GM19438 (cell line): ENCODE data around the gene PAPPA.

Experiments used
- ATAC-seq: cut with Tn5 transposase; IDR thresholded peaks from one replicate; pipeline ENCODE4 v1.9.1; 2021; ENCODE audit warnings: low read depth; ENCODE audit not compliant: unreplicated experiment

Gene PAPPA

DNA sequence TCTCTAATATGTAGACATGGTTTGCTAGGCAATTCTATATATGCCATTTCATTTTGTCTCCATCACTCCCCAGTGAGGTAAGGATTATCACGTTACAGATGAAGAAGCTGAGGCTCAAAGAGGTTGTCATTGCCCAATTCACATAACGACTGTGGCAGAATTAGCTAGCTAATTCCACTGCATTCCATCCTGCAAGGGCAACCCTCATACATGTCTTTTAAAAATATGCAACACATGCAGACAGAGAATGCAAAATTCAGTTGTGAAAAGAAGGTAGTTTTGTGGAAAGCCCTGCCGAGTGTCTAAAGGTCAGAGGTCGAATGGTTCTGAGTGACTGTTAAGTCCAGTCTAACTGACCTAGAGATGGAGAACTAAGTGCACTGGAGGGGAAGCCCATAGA lies 219.2 kb downstream of the PAPPA start:
- no peak for ATAC-seq

DNA sequence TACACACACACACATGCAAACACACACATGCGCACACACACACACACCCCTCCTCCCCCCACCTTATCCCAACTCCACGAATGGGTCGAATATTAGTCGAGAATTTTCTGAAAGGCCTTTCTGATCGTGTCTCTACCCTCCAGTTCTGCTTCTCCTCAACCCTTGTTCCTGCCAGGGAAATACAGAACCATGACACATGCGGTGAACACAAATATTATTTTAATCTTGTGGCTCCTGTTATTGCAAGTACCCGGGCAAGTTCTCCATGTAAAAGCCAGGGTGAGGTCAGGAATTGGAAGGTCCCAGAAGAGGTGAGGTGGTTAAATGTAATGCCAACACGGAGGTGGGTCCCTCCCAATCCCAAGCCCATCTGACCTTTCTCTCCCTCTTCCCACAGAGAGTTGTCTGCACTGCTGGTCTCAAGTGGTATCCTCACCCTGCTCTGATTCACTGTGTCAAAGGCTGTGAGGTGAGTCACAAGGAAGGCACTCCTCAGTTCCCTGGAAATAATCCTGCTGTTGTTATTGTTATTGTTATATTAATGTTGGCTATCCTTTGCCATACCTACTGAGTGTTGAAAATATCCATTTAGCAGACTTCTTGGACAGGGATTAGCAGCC lies 223.7 kb downstream of the PAPPA start:
- ATAC-seq: no peak

GRCh38 chr9:116378873-116379272 lies 225.3 kb downstream of the PAPPA start:
- no peak for ATAC-seq

- ATAC-seq: no peak
Measured at GRCh38 chr9:116379821-116380220, 226.2 kb downstream of the PAPPA start.

DNA sequence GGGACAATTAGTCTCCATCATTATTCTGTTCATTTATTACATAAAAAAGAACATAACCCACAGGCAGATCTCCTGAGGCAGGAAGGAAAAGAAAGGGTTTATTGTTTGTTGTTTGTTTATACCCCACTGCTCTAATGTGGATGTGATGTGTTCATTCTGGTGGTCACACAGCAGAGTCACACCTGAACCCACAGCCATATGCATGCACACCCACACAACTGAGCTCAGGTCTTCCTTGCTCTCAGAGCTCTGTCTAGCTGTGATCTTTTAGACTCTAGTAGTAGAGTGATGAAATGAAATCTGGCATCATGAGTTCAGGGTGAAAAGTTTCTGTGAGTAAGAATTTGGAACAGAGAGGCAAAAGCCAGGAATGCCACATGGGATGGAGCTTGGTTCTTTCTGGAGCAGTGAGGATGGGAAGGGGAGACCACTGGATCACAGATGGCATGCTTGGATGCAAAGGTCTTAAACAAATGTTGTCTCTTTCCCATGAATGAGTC lies 227.0 kb downstream of the PAPPA start:
- ATAC-seq: no peak

DNA sequence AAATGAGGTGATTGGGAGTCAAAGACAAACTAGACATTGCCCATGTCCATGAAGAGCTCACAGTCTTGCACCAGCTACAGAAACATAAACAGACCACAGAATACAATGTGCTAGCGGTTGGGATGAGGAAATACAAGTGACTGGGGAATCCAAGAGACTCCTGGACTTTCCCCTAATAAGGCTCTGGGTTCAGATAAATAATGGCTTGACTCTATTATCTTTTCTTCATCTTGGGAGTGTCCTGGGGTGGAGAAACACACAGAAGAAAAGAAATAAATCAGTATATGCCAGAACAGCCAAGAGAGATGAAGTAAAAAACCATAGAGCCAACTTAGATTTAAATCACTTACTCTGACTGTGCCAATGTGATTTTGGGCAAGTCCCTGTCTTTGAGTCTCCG lies 227.8 kb downstream of the PAPPA start:
- ATAC-seq: no peak

DNA sequence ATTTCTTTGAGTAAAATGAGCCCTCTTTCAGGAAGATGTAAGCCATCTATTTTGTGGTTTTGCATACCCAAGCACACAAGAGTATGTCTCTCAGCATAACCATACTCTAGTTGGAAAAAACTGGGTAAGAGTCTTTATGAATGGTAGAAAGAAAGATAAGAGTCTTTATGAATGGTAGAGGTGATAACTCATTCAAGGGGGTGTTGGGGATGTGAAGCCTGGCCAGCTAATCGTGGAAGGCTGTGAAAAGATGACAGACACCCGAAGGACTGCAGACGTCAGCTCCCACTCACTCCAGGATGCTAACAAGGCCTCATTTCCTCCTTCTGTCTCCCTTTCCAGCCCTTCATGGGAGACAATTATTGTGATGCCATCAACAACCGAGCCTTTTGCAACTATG lies 228.5 kb downstream of the PAPPA start:
- ATAC-seq: no peak

DNA sequence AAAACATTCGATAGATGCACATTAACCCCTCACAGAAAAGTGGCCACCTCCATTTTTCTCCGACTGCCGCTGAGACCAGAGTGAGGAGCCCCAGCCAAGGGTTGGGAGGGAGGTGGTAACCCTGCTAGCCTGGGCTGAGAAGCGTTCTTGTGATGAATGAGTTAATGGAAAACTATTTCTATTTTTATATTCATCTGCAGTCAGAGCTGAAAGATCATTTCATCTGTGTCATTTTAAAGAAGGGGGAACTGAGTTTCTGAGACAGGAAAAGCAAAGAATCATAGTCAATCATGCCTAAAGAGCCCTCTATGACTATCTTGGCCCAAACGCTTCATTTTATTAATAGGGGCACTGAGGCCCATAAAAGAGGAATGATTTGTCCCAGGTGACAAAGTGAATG lies 229.5 kb downstream of the PAPPA start:
- no peak for ATAC-seq

DNA sequence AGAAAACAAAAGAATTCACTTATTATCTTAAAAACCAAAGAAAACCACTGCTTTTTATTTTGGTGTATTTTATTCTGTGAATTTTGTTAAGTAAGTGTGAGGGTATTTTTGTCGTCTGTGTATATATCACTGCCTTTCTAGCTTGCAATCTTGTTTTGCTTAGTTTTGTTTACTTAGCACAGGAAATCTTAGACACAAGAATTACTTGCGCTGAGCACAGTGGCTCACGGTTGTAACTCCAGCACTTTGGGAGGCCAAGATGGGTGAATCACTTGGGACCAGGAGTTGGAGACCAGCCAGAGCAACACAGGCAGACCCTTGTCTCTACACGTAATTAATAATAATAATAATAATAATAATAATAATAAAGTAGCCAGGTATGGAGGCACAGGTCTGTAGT lies 230.3 kb downstream of the PAPPA start:
- ATAC-seq: no peak

DNA sequence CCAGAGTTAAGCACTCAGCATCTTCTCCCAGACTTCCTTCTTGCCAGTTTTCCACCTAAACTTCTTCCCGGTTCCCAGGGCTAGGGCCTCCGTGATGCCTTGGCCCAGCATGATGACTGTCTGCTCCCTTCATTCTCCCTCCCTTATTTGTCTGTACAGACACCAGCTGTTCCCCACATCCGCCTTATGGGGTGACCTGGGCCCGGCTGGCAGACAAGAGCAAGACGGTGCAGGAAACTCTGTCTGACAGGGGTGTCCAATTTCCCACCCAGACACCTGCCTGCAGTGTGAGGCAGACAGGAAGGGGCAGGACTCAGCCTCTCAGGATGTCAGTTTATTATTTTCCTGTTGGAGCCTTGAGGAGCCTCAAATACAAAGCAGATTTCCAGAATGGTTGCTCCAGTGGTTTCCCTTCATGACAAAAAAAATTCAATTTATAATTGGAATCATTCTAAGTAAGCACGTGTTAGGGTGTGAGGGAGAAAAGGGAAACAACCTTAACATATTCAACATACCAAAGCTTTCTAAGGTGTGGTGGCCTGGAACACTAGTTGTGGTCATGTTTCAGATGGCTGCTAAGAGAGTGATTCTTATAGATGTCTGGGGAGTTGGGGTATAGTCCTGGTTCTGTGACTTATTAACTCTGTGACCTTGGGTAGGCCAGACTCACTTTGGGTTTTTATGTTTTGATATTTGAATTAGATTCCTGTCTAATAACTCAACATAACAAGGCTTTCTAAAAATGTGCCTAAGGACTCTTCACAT lies 234.5 kb downstream of the PAPPA start:
- peak; percentile 67 for ATAC-seq

- ATAC-seq: no peak
Measured at GRCh38 chr9:116389541-116390302, 236.1 kb downstream of the PAPPA start.

- ATAC-seq: peak; percentile 63
Measured at GRCh38 chr9:116390303-116391228, 237.0 kb downstream of the PAPPA start.

DNA sequence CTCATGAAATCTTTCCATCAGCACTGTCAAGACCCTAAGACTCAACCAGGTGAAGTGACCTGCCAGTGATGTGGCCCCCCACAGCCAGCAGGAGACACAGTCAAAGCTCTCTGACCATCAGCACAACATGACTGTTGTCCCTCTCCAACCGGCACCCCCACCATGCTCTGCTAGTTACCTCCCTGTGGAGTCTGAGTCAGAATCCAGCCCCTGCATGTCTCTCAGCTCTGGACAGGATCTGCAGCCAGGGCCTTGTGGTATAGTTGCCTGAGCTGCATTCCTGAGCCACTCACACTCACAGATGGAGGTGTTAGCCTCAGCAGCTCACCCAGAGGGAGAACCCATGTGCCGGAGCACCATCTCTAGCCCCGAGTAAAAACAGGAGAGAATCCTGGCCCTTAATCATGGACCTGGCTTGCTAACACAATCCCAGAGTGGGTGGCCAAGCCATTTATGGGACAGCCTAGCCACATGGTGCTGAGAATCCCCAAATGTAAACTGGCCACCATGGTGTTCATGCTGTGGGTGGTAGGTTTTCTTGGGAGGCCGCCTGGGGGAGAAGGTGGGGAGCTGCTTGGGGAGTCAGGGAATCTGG lies 237.8 kb downstream of the PAPPA start:
- no peak for ATAC-seq

- ATAC-seq: no peak
Measured at GRCh38 chr9:116393198-116393597, 239.6 kb downstream of the PAPPA start.

GRCh38 chr9:116394070-116394469 lies 240.5 kb downstream of the PAPPA start:
- no peak for ATAC-seq

DNA sequence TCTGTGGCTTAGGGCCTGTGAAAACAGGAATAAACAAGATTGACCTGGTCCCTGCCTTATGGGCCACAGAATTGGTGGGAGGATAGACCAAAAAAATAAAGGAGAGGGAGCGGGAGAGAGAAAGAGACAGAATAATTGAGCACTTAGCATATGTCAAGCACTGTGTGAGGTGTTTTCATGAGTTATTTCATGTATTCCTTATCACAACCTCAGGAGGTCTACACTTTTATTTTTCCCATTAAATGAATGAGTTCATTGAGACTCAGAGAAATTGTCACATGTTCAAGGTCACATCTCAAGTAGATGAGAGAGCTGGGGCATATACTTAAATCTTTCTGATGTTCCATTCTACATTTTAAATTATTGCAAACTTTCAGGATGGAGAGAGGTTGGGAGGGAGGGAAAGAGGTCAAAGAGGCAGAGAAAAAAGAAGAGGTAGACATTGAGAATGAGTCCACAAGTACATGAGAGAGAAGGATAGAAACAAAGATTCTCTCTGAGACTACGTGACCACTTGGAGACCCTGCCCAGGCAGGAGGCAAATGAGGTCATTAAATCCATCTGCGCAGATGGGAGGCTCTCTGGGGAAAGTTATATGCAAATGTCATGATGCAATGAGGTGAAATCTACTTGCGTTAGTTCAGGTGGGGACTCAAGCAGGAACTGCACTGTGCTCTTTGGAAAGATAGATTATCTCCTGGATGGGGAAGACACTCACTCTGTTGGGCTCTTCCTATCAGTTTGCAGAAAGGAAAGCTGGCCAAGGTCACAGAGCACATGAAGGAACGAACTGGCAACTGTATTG lies 241.5 kb downstream of the PAPPA start:
- ATAC-seq: no peak

DNA sequence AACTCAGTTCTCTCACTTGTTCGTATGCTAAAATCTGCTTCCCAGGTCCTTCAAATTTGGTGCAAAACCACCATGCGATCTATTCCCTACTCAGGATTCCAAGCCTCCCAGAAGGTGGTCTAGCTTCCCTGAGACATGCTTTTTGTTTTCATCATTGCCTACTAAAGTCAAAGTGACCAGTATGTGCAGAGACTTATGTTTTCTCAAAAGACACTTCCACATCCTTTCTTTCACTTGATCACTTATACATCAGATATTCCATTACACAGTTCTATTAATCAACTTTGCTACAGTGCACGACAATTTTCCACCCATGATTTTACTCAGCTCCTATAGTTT lies 242.1 kb downstream of the PAPPA start:
- ATAC-seq: no peak

DNA sequence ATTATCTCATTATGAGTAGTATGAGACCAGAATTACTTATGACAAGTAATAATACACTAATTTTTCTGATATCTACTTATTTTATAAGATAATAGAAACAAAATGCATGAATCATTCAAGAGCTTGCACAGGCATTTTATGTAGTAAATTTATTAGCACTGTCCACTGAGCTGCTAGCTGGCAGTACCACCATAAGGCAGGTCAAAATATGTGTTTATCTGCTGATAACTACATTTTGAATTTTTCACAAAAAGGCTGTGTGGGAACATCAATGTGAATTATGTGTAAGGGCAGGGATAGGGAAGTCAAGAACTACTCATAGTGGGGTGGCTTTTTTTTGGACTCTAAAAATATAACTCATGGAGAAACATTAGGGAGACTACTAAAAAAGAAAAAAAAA lies 249.6 kb downstream of the PAPPA start:
- no peak for ATAC-seq

GRCh38 chr9:116404228-116404627 lies 250.6 kb downstream of the PAPPA start:
- ATAC-seq: no peak
